Measurements from ENCODE around the gene AMBN.

The AMBN gene, protein sequence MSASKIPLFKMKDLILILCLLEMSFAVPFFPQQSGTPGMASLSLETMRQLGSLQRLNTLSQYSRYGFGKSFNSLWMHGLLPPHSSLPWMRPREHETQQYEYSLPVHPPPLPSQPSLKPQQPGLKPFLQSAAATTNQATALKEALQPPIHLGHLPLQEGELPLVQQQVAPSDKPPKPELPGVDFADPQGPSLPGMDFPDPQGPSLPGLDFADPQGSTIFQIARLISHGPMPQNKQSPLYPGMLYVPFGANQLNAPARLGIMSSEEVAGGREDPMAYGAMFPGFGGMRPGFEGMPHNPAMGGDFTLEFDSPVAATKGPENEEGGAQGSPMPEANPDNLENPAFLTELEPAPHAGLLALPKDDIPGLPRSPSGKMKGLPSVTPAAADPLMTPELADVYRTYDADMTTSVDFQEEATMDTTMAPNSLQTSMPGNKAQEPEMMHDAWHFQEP

DNA sequence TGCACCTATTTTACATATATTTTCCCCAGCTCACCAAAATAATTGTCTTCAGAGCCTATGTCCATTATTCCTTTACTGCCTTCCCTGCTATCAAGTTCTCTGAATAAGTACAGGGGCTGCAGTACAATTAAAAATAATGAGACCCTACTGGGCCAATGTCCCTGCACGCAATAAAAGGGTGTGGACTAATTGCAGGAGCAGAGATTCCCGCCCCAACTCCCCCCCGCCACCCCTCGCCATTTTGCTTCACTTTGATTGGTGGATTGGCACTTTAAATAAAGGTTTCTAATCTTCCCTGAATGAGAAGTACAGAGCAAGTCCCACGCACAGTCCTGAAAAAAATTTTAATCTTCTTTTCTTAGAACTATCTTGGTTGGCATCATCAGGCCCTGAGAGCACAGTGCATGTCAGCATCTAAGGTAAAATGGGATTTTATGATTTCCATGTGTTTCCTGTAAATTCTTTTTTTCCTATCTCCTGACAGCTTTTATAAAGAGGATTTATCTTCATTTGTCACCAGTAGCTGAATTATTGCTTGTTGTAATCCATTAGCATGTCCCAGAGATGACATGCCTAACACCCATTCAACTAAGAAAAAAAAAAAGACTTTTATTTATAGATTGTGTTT lies at the start of gene AMBN:
Gene AMBN (plus strand): TSS at position 302 of the 628 bp plus-strand sequence. CDS start 103 bp downstream, at position 405.
- TF ChIP-seq, protein P1, sequence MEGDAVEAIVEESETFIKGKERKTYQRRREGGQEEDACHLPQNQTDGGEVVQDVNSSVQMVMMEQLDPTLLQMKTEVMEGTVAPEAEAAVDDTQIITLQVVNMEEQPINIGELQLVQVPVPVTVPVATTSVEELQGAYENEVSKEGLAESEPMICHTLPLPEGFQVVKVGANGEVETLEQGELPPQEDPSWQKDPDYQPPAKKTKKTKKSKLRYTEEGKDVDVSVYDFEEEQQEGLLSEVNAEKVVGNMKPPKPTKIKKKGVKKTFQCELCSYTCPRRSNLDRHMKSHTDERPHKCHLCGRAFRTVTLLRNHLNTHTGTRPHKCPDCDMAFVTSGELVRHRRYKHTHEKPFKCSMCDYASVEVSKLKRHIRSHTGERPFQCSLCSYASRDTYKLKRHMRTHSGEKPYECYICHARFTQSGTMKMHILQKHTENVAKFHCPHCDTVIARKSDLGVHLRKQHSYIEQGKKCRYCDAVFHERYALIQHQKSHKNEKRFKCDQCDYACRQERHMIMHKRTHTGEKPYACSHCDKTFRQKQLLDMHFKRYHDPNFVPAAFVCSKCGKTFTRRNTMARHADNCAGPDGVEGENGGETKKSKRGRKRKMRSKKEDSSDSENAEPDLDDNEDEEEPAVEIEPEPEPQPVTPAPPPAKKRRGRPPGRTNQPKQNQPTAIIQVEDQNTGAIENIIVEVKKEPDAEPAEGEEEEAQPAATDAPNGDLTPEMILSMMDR (IDR thresholded peaks at IDR 0.05; ENCODE audit: low read length, missing control alignments): no peak
- H3K4me3 ChIP-seq (replicated peaks; ENCODE audit: low read depth, low read length): no peak within 1 kb of the TSS
- no peak for DNase-seq (ENCODE audit: low read depth)

DNA sequence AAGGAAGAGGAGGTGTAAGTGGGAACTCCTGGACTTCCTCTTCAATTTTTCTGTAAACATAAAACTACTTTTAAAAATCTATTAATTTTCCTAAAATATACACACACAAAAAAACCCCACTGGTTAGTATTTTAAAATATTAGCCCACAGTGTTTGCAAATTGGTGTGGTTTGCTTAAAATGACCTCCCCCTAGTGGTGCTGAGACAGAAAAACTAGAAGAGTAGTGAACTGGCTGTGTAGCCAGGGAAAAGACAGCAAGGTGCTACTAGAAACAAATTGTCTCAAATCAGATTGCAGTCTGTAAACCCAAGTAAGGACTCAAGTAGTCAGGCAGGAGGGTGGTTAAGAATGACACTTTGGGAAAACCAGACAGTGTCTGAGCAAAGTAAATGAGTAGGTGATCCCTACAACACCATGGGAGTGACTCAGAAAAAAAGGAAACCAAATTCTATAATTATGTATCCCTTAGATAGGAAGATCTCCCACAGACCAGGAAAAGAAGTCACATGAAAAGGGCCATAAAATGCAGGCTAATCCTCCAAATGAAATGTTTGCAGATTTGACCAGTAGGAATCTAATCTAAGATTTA lies 47.7 kb upstream of the AMBN start:
- peak; percentile 30 for DNase-seq (ENCODE audit: low read depth)
- no peak overlapping the region for H3K4me3 ChIP-seq (replicated peaks; ENCODE audit: low read depth, low read length)
- TF ChIP-seq, protein P1 (IDR thresholded peaks at IDR 0.05; ENCODE audit: low read length, missing control alignments): peak; percentile 70

DNA sequence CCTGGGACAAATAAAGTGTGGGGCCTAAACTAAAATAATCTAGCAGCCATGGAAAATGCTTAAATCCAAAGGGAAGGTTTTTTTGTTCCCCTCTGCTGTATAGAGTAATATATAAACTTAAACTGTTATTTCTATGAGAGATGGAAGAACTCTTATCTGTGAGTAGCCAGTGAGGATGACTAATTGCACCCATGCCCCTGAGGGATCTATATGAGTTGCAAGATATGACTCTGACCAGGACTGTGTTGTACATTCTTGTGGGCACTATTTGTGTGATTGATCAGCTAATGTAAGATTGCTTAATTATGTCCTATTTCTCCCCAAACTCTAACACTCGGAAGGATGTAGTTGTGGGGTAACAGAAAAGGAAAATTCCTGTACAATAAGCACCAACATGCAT lies 35.2 kb upstream of the AMBN start:
- TF ChIP-seq, protein P1 (IDR thresholded peaks at IDR 0.05; ENCODE audit: low read length, missing control alignments): no peak
- H3K4me3 ChIP-seq (replicated peaks; ENCODE audit: low read depth, low read length): no peak overlapping the region
- DNase-seq (ENCODE audit: low read depth): peak; percentile 3

DNA sequence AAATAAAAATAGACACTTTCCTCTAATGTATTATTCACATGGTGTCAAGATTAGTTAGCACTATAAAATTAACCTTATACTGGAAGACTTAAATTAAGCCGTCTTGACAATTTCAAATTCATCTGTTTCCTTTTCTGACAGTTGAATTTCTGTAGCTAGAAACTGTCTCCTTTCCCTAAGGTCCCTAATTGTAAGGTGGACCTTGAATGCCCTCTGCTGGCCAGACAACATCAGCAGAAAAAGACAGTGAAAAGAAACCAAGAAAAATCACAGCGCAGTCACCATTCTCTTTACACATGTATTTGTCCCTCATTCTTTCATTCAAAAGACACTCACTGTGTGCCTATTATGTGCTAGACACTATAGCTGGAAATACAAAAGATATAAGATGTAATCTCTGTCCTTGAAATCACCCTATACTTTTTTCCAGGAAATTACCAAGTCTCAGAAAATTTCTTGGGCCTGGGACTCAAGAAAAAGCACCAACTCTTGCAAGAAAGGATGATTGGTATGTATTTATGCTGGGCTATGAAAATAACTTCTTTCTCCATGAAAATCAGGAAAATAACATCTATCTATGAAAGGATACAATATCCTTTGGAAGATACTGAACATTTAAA lies 32.7 kb upstream of the AMBN start:
- DNase-seq (ENCODE audit: low read depth): peak; percentile 62
- no peak overlapping the region for H3K4me3 ChIP-seq (replicated peaks; ENCODE audit: low read depth, low read length)
- TF ChIP-seq, protein P1 (IDR thresholded peaks at IDR 0.05; ENCODE audit: low read length, missing control alignments): peak; percentile 94

DNA sequence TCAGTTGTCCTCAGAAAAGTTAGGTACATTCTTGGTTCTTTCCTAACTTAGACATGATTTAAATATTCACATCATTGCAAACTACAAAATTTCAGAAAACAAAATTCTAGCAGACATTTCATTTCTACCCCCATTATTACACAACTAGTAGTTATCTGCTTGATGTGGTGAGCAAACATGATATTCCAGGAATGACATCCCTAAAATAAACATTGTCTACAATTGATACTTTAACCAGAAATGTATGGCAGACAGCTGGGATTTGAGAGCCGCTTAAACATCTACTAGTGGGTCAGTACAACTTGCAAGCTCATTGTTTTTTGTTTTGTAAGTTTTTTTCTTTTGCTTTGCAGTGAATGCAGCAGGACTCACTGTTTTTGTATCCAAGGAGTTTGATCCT lies 32.1 kb upstream of the AMBN start:
- TF ChIP-seq, protein P1 (IDR thresholded peaks at IDR 0.05; ENCODE audit: low read length, missing control alignments): no peak
- DNase-seq (ENCODE audit: low read depth): peak; percentile 4
- no peak overlapping the region for H3K4me3 ChIP-seq (replicated peaks; ENCODE audit: low read depth, low read length)

DNA sequence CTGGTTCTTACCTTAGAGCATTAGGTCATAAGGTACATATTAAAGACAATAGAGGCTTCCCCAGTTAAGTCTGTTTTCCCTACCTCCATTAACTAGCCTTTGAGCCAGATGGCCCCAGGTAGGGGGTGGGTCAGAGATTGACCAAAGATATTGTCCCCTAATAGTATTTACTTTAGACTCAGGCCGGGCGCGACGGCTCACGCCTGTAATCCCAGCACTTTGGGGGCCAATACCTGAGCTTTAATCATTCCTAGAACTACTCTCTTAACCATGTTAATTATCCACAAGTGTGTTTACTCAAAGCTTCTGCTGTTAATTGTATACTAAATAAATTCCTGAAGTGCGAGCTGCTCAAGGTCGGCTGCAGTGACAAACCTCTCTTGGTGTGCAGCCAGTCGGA lies 28.0 kb upstream of the AMBN start:
- TF ChIP-seq, protein P1 (IDR thresholded peaks at IDR 0.05; ENCODE audit: low read length, missing control alignments): no peak
- no peak for DNase-seq (ENCODE audit: low read depth)
- H3K4me3 ChIP-seq (replicated peaks; ENCODE audit: low read depth, low read length): no peak overlapping the region

Measured in fibroblast of pulmonary artery (primary cell).